KG1 (cell line): Measurements from ENCODE around the gene UBE2QL1.

Experiments
- DNase-seq: peaks from one replicate; lab custom pipeline; 2025; lab: John Stamatoyannopoulos, UW

The UBE2QL1 gene

DNA sequence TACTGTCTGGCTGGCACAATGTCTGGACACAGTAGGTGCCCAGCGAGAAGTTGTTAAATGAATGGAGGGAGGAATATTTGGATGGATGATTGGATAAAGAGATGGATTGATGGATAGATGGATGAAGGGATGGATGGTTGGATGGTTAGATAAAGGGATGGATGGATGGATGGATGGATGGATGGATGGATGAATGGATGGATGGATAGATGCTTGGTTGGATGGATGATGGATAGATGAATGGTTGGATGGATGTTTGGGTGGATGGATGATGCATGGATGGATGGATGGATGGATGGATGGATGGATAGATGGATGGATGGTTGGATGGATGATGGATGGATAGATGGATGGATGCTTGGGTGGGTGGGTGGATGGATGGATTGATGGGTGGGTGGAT is 90.4 kb downstream of the UBE2QL1 start:
- DNase-seq = no peak

DNA sequence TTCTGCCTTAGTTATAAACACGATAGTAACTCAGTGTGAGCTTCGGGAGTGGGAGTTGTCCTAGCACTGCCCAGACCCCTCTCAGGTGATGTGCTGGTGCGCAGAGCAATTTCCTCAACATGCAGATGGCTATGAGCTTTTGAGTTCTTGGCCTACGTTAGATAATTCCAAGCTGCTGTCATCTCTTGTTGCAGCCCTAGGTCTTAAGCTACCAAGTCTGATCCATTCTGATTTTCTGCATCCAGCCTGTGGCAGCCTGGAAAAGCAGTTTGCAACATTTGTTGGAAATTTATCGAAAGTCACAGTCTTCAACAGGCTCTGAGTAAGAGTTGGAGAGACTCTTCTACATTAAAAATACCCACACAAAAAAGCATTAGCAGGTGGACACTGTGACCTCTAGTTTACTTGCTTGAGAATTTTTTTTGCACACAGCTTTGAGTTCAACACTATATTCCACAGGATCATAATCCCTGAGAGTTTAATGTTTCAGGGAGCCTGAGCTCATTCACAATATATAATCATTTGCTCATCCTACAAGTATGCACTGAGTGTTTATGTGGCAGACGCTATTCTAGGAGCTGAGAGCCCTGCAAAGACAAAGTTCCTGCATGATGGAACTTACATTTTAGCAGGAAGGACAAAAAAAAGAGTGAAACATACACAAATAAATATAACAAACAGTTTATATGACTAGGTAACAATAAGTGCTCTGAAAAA is 91.6 kb downstream of the UBE2QL1 start:
- no peak for DNase-seq

DNA sequence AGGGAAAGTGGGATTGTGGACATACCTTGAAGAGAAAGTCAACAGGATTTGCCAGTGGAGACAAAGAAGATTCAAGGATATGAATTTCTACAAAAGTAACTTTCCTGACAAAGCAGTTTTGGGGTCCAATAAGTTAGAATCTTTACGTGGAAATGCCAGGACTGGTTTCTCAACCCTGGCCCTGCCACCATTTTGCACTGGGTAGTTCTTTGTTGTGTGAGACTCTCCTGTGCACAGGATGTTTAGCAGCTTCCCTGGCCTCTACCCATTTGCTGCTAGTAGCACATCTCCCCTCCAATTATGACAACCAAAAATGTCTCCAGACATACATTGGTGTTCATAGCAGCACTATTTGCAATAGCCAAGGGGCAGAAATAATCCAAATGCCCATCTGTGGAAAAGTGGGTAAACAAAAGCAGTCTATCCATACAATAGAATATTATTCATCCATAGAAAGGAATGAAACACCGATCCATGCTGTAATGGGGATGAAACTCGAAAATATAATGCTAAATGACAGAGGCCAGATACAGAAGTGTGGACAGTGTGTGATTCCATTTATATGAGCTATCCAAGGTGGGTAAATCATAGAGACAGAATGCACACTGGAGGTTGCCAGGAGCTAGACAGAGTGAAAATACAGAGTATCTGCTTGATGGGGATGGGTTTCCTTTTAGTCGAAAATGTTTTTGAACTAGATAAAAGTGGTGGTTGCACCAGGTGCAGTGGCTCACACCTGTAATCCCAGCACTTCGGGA is 92.8 kb downstream of the UBE2QL1 start:
- DNase-seq = no peak

DNA sequence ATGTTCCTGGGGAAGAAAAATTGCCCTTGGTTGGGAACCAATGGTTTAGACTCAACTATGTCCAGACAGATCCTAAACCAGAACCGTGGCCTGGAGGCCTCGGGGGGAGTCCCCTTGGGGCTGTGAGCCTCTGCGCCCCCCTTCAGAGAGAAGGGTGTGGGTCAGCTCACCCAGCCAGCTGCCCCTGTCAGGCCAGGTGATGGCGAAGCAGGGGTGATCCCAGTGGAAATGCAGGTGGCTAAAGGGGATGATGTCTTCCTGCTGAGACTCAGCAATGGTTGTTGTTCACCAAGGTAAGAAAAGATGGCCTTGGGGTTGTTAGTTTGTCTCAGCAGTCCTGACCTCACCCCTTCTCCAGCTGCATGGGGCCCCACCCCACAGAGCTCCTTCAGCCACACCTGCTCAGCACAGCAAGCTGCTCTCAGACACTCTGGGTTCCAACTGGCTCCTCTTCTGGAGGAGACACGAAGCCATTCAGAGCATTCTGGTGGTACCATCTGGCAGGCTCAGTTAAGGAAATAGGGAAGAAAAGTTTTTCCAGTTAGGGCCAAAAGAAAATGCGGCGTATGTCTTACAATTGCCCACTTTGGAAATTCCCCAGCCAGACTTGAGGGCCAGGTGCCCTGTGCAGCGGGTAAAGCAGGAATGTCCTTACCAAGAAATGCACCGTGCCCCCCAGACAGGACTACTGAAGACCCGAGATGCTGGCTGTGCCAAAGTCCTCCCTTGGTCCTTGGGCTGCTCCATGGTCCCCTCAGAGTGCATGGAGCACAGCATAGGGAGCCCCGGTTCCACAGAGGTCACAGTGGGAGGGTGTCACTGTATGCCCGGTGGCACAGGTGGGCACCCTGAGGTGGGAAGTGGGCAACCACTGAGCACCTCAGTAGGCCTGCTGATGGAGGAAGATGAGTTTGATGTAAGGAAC is 94.0 kb downstream of the UBE2QL1 start:
- DNase-seq = no peak

DNA sequence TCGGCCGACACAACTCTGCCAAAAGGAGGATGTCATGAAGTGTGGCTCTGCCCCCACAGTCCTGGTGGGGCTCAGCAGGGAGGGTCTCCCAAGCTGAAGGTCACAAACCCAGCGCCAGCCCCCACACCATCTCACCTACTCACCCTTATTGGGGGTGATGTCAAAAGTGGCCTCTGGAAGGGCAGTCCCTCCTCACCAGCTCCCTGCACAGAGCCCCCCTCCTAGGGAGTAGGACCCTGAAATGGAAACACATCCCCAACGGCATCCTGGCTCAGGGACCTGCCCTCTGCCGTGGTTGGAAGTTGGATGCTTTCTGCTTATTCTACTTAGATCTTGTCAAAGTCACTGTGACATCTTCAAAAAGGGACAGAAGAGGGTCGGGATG is 94.7 kb downstream of the UBE2QL1 start:
- DNase-seq = no peak

DNA sequence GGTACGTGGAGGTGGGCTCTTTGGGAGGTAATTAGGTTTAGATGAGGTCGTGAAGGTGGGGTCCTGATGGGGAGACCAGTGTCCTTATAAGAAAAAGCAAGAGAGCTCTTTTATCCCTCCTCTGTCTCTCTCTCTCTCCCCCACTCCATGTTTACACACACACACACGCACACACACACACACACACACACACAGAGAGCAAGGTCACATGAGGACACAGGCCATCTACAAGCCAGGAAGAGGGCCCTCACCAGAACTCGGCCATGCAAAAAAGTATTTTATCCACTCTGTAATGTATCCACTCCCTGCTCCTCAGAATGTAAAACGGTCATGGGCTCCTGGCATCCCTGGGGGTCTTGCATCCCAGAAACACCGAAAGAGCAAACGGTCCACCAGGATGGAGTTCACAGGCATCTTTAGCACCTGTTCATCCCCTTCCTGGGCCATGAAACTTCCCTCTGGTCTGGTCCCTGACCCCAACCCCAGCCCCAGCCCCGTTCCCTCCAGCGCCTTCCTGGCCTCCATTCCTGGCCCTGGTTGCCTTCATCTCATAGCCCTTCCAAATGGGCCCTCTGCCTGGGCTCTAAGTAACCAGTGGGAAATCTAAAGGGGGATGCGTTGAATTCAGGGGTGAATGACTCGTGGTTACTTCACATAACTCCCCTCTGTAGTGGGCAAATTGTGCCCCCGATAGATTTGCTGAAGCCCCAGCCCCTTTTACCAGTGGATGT is 95.3 kb downstream of the UBE2QL1 start:
- no peak for DNase-seq
